ENCODE results near the gene PTGDR2. TPM values are rescaled to one million over a fixed set of nuclear protein-coding genes. Genes with fewer than 3 reads are reported as not detected.

Gene PTGDR2
- total RNA-seq, 1 experiment from 2014 or later, result 0.12 TPM

- TF ChIP-seq REST (IDR thresholded peaks at IDR 0.05; ENCODE audit: low read depth) (no peak), SRF (IDR thresholded peaks at IDR 0.05; ENCODE audit: low read depth) (no peak)
These were observed 39.9 kb upstream of the PTGDR2 start (continued) for GRCh38 chr11:60895687-60896086.

GRCh38 chr11:60891103-60891741 lies 35.5 kb upstream of the PTGDR2 start:
- Histone ChIP-seq H3K4me2 (ENCODE audit: low read length) (no peak overlapping the region), H3K9me2 (ENCODE audit: insufficient read depth) (no peaks in the 10 kb centered on the region), H2AFZ (ENCODE audit: low read depth, low read length, poor library complexity, severe bottlenecking) (no peak overlapping the region), H3K36me3 (ENCODE audit: control insufficient read depth in 1 of 2, insufficient read depth in 2 of 2, low read length in 2 of 2) (peaks cover 22 to 24% of the 10 kb centered on the region in 2 experiments; a peak in 3 of 4 replicates), H4K20me1 (ENCODE audit: insufficient read depth) (no peaks in the 10 kb centered on the region), H3K4me3 (replicated peaks in 1 of 2; ENCODE audit: low read depth in 1 of 2, low read length in 2 of 2) (no peak overlapping the region), H3K9ac (ENCODE audit: low read length) (no peak overlapping the region), H3K9me3 (ENCODE audit: control insufficient read depth in 1 of 2, insufficient read depth in 1 of 2, low read depth in 1 of 2, low read length in 2 of 2) (no peaks in the 10 kb centered on the region), H3K27ac (ENCODE audit: low read depth, low read length) (no peak overlapping the region), H3K79me2 (ENCODE audit: insufficient read depth, low read length) (no peaks in the 10 kb centered on the region), H3K4me1 (ENCODE audit: control insufficient read depth in 1 of 2, insufficient read depth in 2 of 2, low read length in 2 of 2) (no peaks in the 10 kb centered on the region), H3K27me3 (ENCODE audit: insufficient read depth, low read length) (no peaks in the 10 kb centered on the region)
- intact Hi-C loops (cut with micrococcal nuclease), result no loop called here
- DNase-seq (ENCODE audit: low read depth, low spot score) (no peak), ATAC-seq (no peak)
- BruUV-seq (replicated peaks), result no TSS peak
- ChIA-PET CTCF (interaction anchor here (2.1 kb wide), 1 partner anchor 60 kb away, joined by 6 read pairs; no protein-coding TSS in a partner anchor), POLR2A (no interaction called here), RAD21 (ENCODE audit: low non-redundant PET in 1 of 2, low total read pairs in 2 of 2, uncharacterized antibody in 2 of 2, unreplicated experiment in 2 of 2) (no interaction called here)
- TF ChIP-seq ZFX (IDR thresholded peaks at IDR 0.05) (no peak), ELF1 (IDR thresholded peaks at IDR 0.05; ENCODE audit: borderline replicate concordance, low read depth) (no peak), EZH2phosphoT487 (IDR thresholded peaks at IDR 0.05; ENCODE audit: borderline replicate concordance) (no peak), FOSL1 (IDR thresholded peaks at IDR 0.05; ENCODE audit: low read depth) (no peak), POLR2AphosphoS5 (IDR thresholded peaks at IDR 0.05; ENCODE audit: low read depth, low read length) (no peak), JUND (IDR thresholded peaks at IDR 0.05) (no peak), ZNF274 (IDR thresholded peaks at IDR 0.05; ENCODE audit: low read depth, low read length) (no peak), EGR1 (IDR thresholded peaks at IDR 0.05; ENCODE audit: low read depth) (no peak), MAX (IDR thresholded peaks at IDR 0.05) (no peak), ATF3 (IDR thresholded peaks at IDR 0.05) (no peak), POLR2A (IDR thresholded peaks at IDR 0.05; ENCODE audit: borderline replicate concordance, extremely low read depth, insufficient read depth, insufficient read length) (no peak), SIN3A (IDR thresholded peaks at IDR 0.05; ENCODE audit: low read depth) (no peak), REST (IDR thresholded peaks at IDR 0.05; ENCODE audit: low read depth) (no peak), CEBPB (IDR thresholded peaks at IDR 0.05; ENCODE audit: low read depth) (no peak), YY1 (IDR thresholded peaks at IDR 0.05; ENCODE audit: extremely low read depth, insufficient replicate concordance, low read depth, low read length) (no peak)

All from HCT116 (cell line).